NCI-H524 (cell line): Measurements from ENCODE around the gene FXYD6.
"Not testable (repeated sequence)": the region's sequence is repeated elsewhere in the genome, so short reads cannot be mapped to it uniquely, and the experiment has no call there.

Experiments
- DNase-seq, 2 experiments: peaks; one replicate each; lab custom pipeline; 2025; lab: John Stamatoyannopoulos, UW

The FXYD6 gene

DNA sequence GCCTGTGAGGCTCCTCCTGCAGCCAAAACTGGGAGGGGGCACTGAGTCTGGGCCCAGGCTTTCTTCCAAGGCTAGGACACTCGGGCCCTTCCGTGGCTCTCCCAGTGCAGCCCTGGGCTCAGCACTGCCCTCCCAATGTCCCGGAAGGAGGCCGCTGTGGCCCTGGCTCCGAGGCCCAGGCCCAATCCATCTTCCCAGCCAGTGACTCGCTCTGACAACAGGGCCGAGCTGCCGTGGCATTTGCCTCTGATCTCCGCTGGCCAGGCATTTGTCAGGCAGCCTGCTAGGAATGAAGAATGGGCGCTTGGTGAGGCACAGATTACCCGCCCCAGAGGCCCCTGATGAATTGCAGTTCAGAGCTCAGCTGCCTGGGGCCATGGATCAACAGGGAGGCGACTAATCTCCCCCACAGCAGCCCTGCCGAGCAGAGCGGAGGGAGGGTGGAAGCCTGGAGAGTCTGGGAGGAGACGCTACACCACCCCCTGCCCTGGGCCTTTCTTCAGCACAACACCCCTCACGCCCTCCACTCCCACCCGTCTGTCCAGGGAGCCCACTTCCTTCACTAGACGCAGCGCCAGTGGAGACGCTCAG is 60.2 kb downstream of the FXYD6 start:
- no peak for DNase-seq

DNA sequence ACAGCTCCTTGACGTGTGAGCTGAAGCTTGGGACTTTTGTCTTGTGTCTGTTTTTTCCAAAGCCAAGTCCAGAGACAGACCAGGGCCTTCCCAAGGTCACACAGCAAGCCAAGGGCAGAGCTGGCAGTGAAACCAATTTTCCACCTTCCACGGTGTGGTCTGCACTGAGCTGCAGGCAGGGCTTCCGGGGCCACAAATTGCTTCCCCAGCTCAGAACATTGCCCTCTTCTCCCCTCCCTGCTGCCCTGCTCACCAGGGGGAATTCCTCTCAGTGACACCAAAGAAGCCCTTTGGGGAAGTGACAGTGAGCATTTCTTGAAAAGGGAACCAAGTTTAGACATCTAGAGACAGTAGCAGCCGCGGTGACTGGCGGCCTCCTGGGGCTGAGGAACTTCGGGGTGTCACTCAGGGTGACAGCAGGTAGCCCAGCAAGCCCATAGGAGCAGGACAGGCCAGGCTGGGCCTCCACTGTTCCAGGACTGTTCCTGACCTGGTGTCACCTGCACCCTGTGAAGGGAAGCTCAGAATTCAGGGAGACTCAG is 61.1 kb downstream of the FXYD6 start:
- DNase-seq, result no peak

GRCh38 chr11:117814766-117815261 is 61.6 kb downstream of the FXYD6 start:
- DNase-seq, result peak in 1 of 2 experiments; percentile 47

GRCh38 chr11:117814204-117814765 is 62.2 kb downstream of the FXYD6 start:
- no peak for DNase-seq

DNA sequence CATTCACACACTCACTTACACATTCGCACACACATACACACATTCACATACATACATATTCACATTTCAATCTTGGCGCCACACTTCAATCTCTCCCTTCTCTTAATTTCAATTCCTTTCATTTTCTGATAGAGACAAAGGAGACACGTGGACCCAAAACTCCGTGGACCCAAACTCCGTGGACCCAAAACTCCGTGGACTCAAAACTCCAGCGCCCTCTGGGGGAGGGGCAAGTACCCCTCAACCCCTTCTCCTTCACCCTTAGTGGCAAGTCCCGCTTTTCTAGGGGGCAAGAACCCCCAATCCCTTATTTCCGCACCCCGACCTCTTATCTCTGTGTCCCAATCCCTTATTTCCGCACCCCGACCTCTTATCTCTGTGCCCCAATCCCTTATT is 66.4 kb downstream of the FXYD6 start:
- DNase-seq, result not testable (repeated sequence)

- peak; percentile 54 to 85 for DNase-seq
These were observed 67.0 kb downstream of the FXYD6 start for GRCh38 chr11:117809236-117810055.

GRCh38 chr11:117808784-117809183 is 67.7 kb downstream of the FXYD6 start:
- no peak for DNase-seq

DNA sequence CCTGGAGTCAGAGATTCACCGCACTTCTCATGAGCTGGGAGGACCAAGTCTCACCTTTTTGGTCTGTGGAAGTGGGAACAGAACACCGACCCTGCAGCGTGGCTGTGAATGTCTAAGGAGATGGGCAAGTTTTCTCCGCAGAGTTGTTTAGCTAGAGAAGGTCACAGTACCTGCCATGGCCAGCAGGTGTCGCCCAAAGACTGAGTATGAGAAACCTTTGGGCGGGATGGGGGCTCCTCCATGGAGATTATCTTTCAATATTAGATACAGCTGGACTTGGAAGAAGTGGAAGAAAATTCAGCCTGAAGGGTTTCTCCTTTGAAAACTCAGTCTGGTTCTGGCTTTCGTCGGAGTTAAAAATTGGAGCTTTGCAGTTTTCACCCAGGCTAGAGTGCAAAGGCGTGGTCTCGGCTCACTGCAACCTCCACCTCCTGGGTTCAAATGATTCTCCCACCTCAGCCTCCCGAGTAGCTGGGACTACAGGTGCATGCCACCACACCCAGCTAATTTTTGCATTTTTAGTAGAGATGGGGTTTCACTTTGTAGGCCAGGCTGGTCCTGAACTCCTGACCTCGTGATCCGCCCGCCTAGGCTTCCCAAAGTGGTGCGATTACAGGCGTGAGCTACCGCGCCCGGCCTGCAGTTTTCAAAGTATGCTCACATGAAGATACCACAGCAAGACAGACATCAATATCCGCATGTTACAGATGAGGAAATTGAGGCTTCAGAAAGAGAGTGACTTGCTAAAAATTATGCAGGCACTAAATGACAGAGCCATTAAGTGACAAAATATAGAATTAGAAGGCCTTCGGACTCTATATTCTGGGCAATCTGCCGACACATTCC is 68.8 kb downstream of the FXYD6 start:
- DNase-seq, result peak in 1 of 2 experiments; percentile 62

DNA sequence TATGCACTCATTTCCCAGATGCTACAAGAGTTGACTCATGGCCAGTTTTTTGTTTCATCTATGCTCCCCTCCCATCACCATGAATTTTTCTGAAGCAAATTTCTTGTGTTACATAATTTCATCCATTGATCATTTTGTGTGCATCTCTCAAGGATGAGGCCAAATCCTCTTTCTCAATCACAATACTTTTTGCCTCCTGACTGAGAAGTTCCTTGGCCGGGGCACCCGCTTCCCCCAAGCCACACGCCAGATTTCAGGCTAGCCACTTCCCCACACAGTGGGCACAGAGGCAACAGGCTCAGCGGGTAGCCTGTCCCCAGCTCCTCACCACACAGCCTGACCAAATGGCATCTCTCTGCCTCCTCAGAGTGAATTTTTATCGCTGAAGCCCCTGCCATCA is 69.6 kb downstream of the FXYD6 start:
- DNase-seq, result no peak

- DNase-seq, result no peak
These were observed 71.4 kb downstream of the FXYD6 start for GRCh38 chr11:117805045-117805444.

DNA sequence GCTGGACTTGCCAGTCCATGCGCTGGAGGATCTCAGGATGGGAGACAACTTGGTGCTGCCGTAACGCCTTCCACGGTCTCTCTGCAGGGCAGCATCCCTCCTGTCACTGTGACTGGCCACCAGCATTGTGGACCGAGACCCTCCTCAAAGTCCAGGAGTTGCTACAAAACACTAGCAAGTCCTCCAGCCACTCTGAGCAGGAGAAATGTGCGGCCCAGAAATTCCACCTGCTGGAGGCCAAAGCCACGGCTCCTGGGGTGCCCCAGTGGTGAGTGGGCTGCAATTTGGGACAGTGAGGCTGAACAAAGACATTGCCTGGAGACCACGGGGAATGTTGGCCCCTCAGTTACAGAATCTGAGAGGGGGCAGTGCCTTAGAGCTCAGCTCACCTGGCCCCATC is 72.6 kb downstream of the FXYD6 start:
- DNase-seq, result no peak

DNA sequence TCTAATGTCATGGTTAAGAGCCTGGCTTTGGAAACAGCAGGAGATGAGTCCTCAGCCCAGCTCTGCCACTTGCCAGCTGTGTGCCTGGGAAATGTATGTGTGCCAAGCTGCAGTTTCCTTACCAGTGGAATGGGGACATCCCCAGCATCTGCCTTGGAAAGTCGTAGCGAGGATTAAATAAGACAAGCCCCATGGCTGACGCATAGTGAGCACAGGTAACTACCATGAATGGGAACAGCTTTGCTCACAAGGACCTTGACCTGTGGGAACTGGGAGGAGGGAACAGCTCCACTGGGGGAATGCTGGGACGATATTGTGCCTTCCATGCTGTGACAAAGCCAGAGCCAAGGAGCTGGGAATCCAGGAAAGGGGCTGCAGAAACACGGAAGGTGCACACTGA is 76.8 kb downstream of the FXYD6 start:
- no peak for DNase-seq

DNA sequence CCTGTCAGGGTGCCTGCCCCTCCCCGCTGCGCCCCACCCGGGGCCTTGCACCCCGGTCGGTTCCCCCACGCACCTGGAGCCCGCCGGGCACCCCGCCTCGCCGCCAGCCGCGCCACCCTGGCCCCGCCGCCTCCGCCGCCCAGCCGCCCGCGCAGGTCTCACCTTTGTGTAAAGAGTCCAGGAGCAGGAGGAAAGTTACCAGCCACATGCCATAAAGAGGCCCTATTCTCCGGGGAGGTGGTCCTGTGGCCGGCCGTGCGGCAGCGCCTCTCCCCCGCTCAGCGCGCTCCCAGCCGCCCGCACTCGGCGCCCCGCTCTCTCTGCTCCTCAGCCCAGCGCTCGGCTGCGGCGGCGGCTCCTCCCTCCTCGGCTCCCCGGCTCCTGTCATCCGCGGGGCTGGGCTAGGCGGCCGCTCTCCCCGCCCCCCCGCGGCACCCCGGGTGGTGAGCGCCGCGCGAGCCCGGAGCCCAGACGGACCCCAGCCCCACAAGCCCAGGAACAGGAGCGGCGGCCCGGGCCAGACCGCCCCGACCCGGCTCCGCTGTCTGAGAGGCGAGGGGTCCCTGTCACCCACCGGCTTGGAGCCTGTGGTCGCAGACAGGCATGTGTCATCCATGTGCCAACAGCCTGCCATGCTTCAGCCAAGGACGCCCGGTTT is 79.5 kb downstream of the FXYD6 start, which contains the start of gene DSCAML1:
DSCAML1 (minus strand) TSS at position 345 of the 658 bp plus-strand sequence; CDS start at position 208, 137 bp downstream.
- no peak for DNase-seq

GRCh38 chr11:117796456-117796871 is 80.0 kb downstream of the FXYD6 start:
- DNase-seq, result no peak

- no peak for DNase-seq
These were observed 80.6 kb downstream of the FXYD6 start for GRCh38 chr11:117795638-117796455.

GRCh38 chr11:117794772-117795629 is 81.5 kb downstream of the FXYD6 start:
- no peak for DNase-seq

- no peak for DNase-seq
These were observed 82.3 kb downstream of the FXYD6 start for GRCh38 chr11:117794135-117794534.

DNA sequence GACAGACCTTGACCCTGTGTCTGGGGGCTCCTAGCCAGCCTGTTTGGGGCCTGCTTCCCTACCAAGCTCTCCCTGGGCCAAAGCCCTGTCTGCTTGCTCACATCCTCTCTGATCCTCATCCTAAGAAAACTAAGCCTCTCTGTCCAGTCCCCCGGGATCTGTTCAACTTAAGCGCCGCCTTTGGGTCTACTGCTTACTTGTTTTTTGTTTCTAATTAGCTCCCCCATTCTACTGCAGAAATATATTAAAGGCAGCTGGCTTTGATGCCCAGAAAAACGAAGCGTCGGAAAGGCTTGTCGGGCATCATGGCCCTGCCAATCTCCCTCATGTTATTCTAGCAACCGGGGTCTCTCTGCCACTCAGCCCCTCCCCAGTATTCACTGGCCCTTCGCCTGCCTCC is 82.9 kb downstream of the FXYD6 start:
- DNase-seq, result no peak

GRCh38 chr11:117792992-117793391 is 83.5 kb downstream of the FXYD6 start:
- DNase-seq, result peak in 1 of 2 experiments; percentile 60
